ENCODE results near the gene DNAJA2.

The DNAJA2 gene

GRCh38 chr16:46918905-46919792 lies 54.3 kb downstream of the DNAJA2 start:
- Histone ChIP-seq H3K4me1 (ENCODE audit: control insufficient read depth in 1 of 2, insufficient read depth in 2 of 2, low read length in 2 of 2) (peaks cover 7 to 23% of the 10 kb centered on the region in 2 donors), H3K36me3 (ENCODE audit: control insufficient read depth in 1 of 2, insufficient read depth in 2 of 2, low read length in 2 of 2) (peaks cover 0 to 8% of the 10 kb centered on the region in 2 donors), H3K9ac (ENCODE audit: low read depth in 1 of 2, low read length in 2 of 2) (no peak overlapping the region), H3K27ac (ENCODE audit: low read depth, low read length) (no peak overlapping the region), H3K27me3 (ENCODE audit: control insufficient read depth in 1 of 2, insufficient read depth in 2 of 2, low read length in 2 of 2) (no peaks in the 10 kb centered on the region), H3K9me3 (ENCODE audit: control insufficient read depth in 1 of 2, low read length in 2 of 2) (no peaks in the 10 kb centered on the region), H3K4me3 (ENCODE audit: low read depth in 1 of 2, low read length in 2 of 2) (no peak overlapping the region)

- H3K36me3 ChIP-seq (ENCODE audit: control insufficient read depth in 1 of 2, insufficient read depth in 2 of 2, low read length in 2 of 2) = peaks cover 0 to 3% of the 10 kb centered on the region in 2 donors
Measured at GRCh38 chr16:46918400-46918799, 55.1 kb downstream of the DNAJA2 start.

GRCh38 chr16:46916980-46917379 lies 56.5 kb downstream of the DNAJA2 start:
- peaks cover 7 to 18% of the 10 kb centered on the region in 2 donors for H3K4me1 ChIP-seq (ENCODE audit: control insufficient read depth in 1 of 2, insufficient read depth in 2 of 2, low read length in 2 of 2)
- no peaks in the 10 kb centered on the region for H3K27me3 ChIP-seq (ENCODE audit: control insufficient read depth in 1 of 2, insufficient read depth in 2 of 2, low read length in 2 of 2)
- no peak overlapping the region for H3K4me3 ChIP-seq (ENCODE audit: low read depth in 1 of 2, low read length in 2 of 2)
- H3K9ac ChIP-seq (ENCODE audit: low read depth in 1 of 2, low read length in 2 of 2) = no peak overlapping the region
- no peaks in the 10 kb centered on the region for H3K9me3 ChIP-seq (ENCODE audit: control insufficient read depth in 1 of 2, low read length in 2 of 2)
- peaks cover 0 to 3% of the 10 kb centered on the region in 2 donors for H3K36me3 ChIP-seq (ENCODE audit: control insufficient read depth in 1 of 2, insufficient read depth in 2 of 2, low read length in 2 of 2)
- no peak overlapping the region for H3K27ac ChIP-seq (ENCODE audit: low read depth, low read length)

More at GRCh38 chr16:46918400-46918799, 55.1 kb downstream of the DNAJA2 start:
- no peak overlapping the region for H3K27ac ChIP-seq (ENCODE audit: low read depth, low read length)
- H3K27me3 ChIP-seq (ENCODE audit: control insufficient read depth in 1 of 2, insufficient read depth in 2 of 2, low read length in 2 of 2) = no peaks in the 10 kb centered on the region
- H3K4me1 ChIP-seq (ENCODE audit: control insufficient read depth in 1 of 2, insufficient read depth in 2 of 2, low read length in 2 of 2) = peaks cover 7 to 23% of the 10 kb centered on the region in 2 donors
- H3K4me3 ChIP-seq (ENCODE audit: low read depth in 1 of 2, low read length in 2 of 2) = no peak overlapping the region
- no peaks in the 10 kb centered on the region for H3K9me3 ChIP-seq (ENCODE audit: control insufficient read depth in 1 of 2, low read length in 2 of 2)
- H3K9ac ChIP-seq (ENCODE audit: low read depth in 1 of 2, low read length in 2 of 2) = no peak overlapping the region

- H3K9me3 ChIP-seq (ENCODE audit: control insufficient read depth in 1 of 2, low read length in 2 of 2) = no peaks in the 10 kb centered on the region
Measured at GRCh38 chr16:46915483-46916025, 57.9 kb downstream of the DNAJA2 start.

GRCh38 chr16:46914556-46915201 lies 58.8 kb downstream of the DNAJA2 start:
- Histone ChIP-seq H3K4me1 (ENCODE audit: control insufficient read depth in 1 of 2, insufficient read depth in 2 of 2, low read length in 2 of 2) (peaks cover 7 to 9% of the 10 kb centered on the region in 2 donors), H3K36me3 (ENCODE audit: control insufficient read depth in 1 of 2, insufficient read depth in 2 of 2, low read length in 2 of 2) (peaks cover 0 to 3% of the 10 kb centered on the region in 2 donors)

More at GRCh38 chr16:46915483-46916025, 57.9 kb downstream of the DNAJA2 start:
- no peak overlapping the region for H3K27ac ChIP-seq (ENCODE audit: low read depth, low read length)
- H3K4me1 ChIP-seq (ENCODE audit: control insufficient read depth in 1 of 2, insufficient read depth in 2 of 2, low read length in 2 of 2) = peaks cover 7 to 11% of the 10 kb centered on the region in 2 donors
- H3K27me3 ChIP-seq (ENCODE audit: control insufficient read depth in 1 of 2, insufficient read depth in 2 of 2, low read length in 2 of 2) = no peaks in the 10 kb centered on the region
- H3K36me3 ChIP-seq (ENCODE audit: control insufficient read depth in 1 of 2, insufficient read depth in 2 of 2, low read length in 2 of 2) = peaks cover 0 to 3% of the 10 kb centered on the region in 2 donors
- no peak overlapping the region for H3K9ac ChIP-seq (ENCODE audit: low read depth in 1 of 2, low read length in 2 of 2)
- no peak overlapping the region for H3K4me3 ChIP-seq (ENCODE audit: low read depth in 1 of 2, low read length in 2 of 2)

GRCh38 chr16:46911650-46912049 lies 61.8 kb downstream of the DNAJA2 start:
- H3K9ac ChIP-seq (ENCODE audit: low read depth in 1 of 2, low read length in 2 of 2) = no peak overlapping the region
- peaks cover 3 to 5% of the 10 kb centered on the region in 2 donors for H3K36me3 ChIP-seq (ENCODE audit: control insufficient read depth in 1 of 2, insufficient read depth in 2 of 2, low read length in 2 of 2)
- H3K4me1 ChIP-seq (ENCODE audit: control insufficient read depth in 1 of 2, insufficient read depth in 2 of 2, low read length in 2 of 2) = no peaks in the 10 kb centered on the region
- no peaks in the 10 kb centered on the region for H3K9me3 ChIP-seq (ENCODE audit: control insufficient read depth in 1 of 2, low read length in 2 of 2)
- no peak overlapping the region for H3K4me3 ChIP-seq (ENCODE audit: low read depth in 1 of 2, low read length in 2 of 2)
- H3K27ac ChIP-seq (ENCODE audit: low read depth, low read length) = no peak overlapping the region
- no peaks in the 10 kb centered on the region for H3K27me3 ChIP-seq (ENCODE audit: control insufficient read depth in 1 of 2, insufficient read depth in 2 of 2, low read length in 2 of 2)

More at GRCh38 chr16:46914556-46915201, 58.8 kb downstream of the DNAJA2 start:
- Histone ChIP-seq H3K27me3 (ENCODE audit: control insufficient read depth in 1 of 2, insufficient read depth in 2 of 2, low read length in 2 of 2) (no peaks in the 10 kb centered on the region), H3K9me3 (ENCODE audit: control insufficient read depth in 1 of 2, low read length in 2 of 2) (no peaks in the 10 kb centered on the region), H3K27ac (ENCODE audit: low read depth, low read length) (no peak overlapping the region), H3K9ac (ENCODE audit: low read depth in 1 of 2, low read length in 2 of 2) (no peak overlapping the region), H3K4me3 (ENCODE audit: low read depth in 1 of 2, low read length in 2 of 2) (no peak overlapping the region)

GRCh38 chr16:46911038-46911437 lies 62.4 kb downstream of the DNAJA2 start:
- Histone ChIP-seq H3K36me3 (ENCODE audit: control insufficient read depth in 1 of 2, insufficient read depth in 2 of 2, low read length in 2 of 2) (peaks cover 3 to 5% of the 10 kb centered on the region in 2 donors), H3K9me3 (ENCODE audit: control insufficient read depth in 1 of 2, low read length in 2 of 2) (no peaks in the 10 kb centered on the region), H3K9ac (ENCODE audit: low read depth in 1 of 2, low read length in 2 of 2) (no peak overlapping the region), H3K27ac (ENCODE audit: low read depth, low read length) (no peak overlapping the region), H3K4me3 (ENCODE audit: low read depth in 1 of 2, low read length in 2 of 2) (no peak overlapping the region), H3K27me3 (ENCODE audit: control insufficient read depth in 1 of 2, insufficient read depth in 2 of 2, low read length in 2 of 2) (no peaks in the 10 kb centered on the region), H3K4me1 (ENCODE audit: control insufficient read depth in 1 of 2, insufficient read depth in 2 of 2, low read length in 2 of 2) (no peaks in the 10 kb centered on the region)

- Histone ChIP-seq H3K4me1 (ENCODE audit: control insufficient read depth in 1 of 2, insufficient read depth in 2 of 2, low read length in 2 of 2) (no peaks in the 10 kb centered on the region), H3K9ac (ENCODE audit: low read depth in 1 of 2, low read length in 2 of 2) (no peak overlapping the region), H3K9me3 (ENCODE audit: control insufficient read depth in 1 of 2, low read length in 2 of 2) (no peaks in the 10 kb centered on the region), H3K4me3 (ENCODE audit: low read depth in 1 of 2, low read length in 2 of 2) (no peak overlapping the region), H3K27ac (ENCODE audit: low read depth, low read length) (no peak overlapping the region), H3K36me3 (ENCODE audit: control insufficient read depth in 1 of 2, insufficient read depth in 2 of 2, low read length in 2 of 2) (peaks cover 0 to 5% of the 10 kb centered on the region in 2 donors), H3K27me3 (ENCODE audit: control insufficient read depth in 1 of 2, insufficient read depth in 2 of 2, low read length in 2 of 2) (no peaks in the 10 kb centered on the region)
Measured at GRCh38 chr16:46908540-46909372, 64.7 kb downstream of the DNAJA2 start.

- Histone ChIP-seq H3K4me3 (ENCODE audit: low read depth in 1 of 2, low read length in 2 of 2) (no peak overlapping the region), H3K27me3 (ENCODE audit: control insufficient read depth in 1 of 2, insufficient read depth in 2 of 2, low read length in 2 of 2) (no peaks in the 10 kb centered on the region), H3K4me1 (ENCODE audit: control insufficient read depth in 1 of 2, insufficient read depth in 2 of 2, low read length in 2 of 2) (no peaks in the 10 kb centered on the region), H3K9me3 (ENCODE audit: control insufficient read depth in 1 of 2, low read length in 2 of 2) (no peaks in the 10 kb centered on the region), H3K9ac (ENCODE audit: low read depth in 1 of 2, low read length in 2 of 2) (no peak overlapping the region), H3K36me3 (ENCODE audit: control insufficient read depth in 1 of 2, insufficient read depth in 2 of 2, low read length in 2 of 2) (peaks cover 0 to 5% of the 10 kb centered on the region in 2 donors), H3K27ac (ENCODE audit: low read depth, low read length) (no peak overlapping the region)
Measured at GRCh38 chr16:46907061-46907774, 66.3 kb downstream of the DNAJA2 start.

Measured in duodenal mucosa (tissue), 2 donors.